Fibroblast of upper back skin (primary cell): ENCODE measurements around the gene ARTN.

Experiments
- DNase-seq: peaks from one replicate; pipeline ENCODE4 v3.0.0-alpha.2; 2013

Gene ARTN

GRCh38 chr1:43974443-43975248, 41.0 kb downstream of the ARTN start, which contains the start of gene ATP6V0B:
ATP6V0B (plus strand) TSS chr1:43974960; CDS start chr1:43975041, 81 bp downstream.
- DNase-seq, result peak; percentile 91

- no peak for DNase-seq
Measured at GRCh38 chr1:43975249-43975961, 41.8 kb downstream of the ARTN start.

- no peak for DNase-seq
Measured at GRCh38 chr1:43976045-43976444, 42.4 kb downstream of the ARTN start.

- DNase-seq, result no peak
Measured at GRCh38 chr1:43976890-43977289, 43.3 kb downstream of the ARTN start.

- no peak for DNase-seq
Measured at GRCh38 chr1:43977376-43978263, 44.0 kb downstream of the ARTN start.

- no peak for DNase-seq
Measured at GRCh38 chr1:43978264-43978550, 44.6 kb downstream of the ARTN start.

GRCh38 chr1:43978551-43979260, 45.1 kb downstream of the ARTN start, which contains the start of gene B4GALT2:
B4GALT2 (plus strand) TSS chr1:43979210; CDS start chr1:43981161, 1,951 bp downstream.
- DNase-seq, result peak; percentile 28

GRCh38 chr1:43979261-43979527, 45.6 kb downstream of the ARTN start:
- DNase-seq, result no peak

GRCh38 chr1:43979528-43980254, 46.1 kb downstream of the ARTN start:
- DNase-seq, result peak; percentile 72

- DNase-seq, result peak; percentile 41
Measured at GRCh38 chr1:43980255-43981134, 46.9 kb downstream of the ARTN start.

GRCh38 chr1:43981135-43981491, 47.5 kb downstream of the ARTN start:
- DNase-seq, result no peak

GRCh38 chr1:43981636-43982035, 48.0 kb downstream of the ARTN start:
- no peak for DNase-seq

GRCh38 chr1:43982241-43982640, 48.6 kb downstream of the ARTN start:
- no peak for DNase-seq

- no peak for DNase-seq
Measured at GRCh38 chr1:43982808-43983207, 49.2 kb downstream of the ARTN start.

- DNase-seq, result no peak
Measured at GRCh38 chr1:43983253-43983899, 49.8 kb downstream of the ARTN start.

- DNase-seq, result no peak
Measured at GRCh38 chr1:43984855-43985254, 51.3 kb downstream of the ARTN start.

GRCh38 chr1:43985984-43986595, 52.5 kb downstream of the ARTN start:
- DNase-seq, result no peak

- DNase-seq, result no peak
Measured at GRCh38 chr1:43986712-43987111, 53.1 kb downstream of the ARTN start.
